GM06990 (cell line): Measurements from ENCODE around the gene PLA2G2E.

ENCODE experiments used
- DNase-seq: peaks from one replicate; pipeline ENCODE4 v3.0.0-alpha.2; 2011; ENCODE audit not compliant: insufficient read length; ENCODE audit errors: extremely low read depth
- H3K27me3 ChIP-seq: replicated peaks from 2 replicates; pipeline ENCODE4 v1.6.0; 2011; ENCODE audit warnings: low read length; ENCODE audit not compliant: control insufficient read depth, insufficient read depth
- H3K36me3 ChIP-seq: 2 replicates; pipeline ENCODE4 v1.5.1; 2011; ENCODE audit warnings: low read length; ENCODE audit not compliant: control insufficient read depth, insufficient read depth
- H3K4me3 ChIP-seq: replicated peaks from 2 replicates; pipeline ENCODE4 v1.5.1; 2011; ENCODE audit warnings: low read depth, mild to moderate bottlenecking, control low read depth, low read length
- TF ChIP-seq, protein P1 (sequence below): IDR thresholded peaks from 2 replicates; pipeline ENCODE4 v1.5.1; 2011; ENCODE audit warnings: low read length, control low read depth, mild to moderate bottlenecking, inconsistent platforms; ENCODE audit not compliant: insufficient read depth, poor library complexity, severe bottlenecking

The PLA2G2E gene

DNA sequence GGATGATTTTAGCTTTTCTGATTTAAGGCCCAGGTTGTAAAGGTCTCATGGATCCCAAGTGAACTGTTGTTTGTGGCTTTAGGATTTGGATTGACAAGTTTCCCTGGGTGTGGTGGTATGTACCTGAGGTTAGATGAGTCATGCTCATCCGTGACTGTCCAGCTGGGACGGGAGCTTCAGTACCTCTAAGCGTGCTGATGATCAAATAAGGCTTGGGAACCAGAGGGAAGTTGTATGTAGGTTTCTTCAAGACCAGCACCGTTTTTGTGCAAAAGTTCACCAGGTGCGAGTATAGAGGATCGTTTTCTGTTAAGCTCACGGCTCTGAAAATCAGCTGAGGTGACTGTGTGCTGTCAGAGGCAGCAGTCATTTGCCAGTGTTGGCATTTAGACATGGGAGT is 19.8 kb downstream of the PLA2G2E start:
- H3K36me3 ChIP-seq = peaks cover 11% of the 10 kb centered on the region
- TF ChIP-seq, protein P1, sequence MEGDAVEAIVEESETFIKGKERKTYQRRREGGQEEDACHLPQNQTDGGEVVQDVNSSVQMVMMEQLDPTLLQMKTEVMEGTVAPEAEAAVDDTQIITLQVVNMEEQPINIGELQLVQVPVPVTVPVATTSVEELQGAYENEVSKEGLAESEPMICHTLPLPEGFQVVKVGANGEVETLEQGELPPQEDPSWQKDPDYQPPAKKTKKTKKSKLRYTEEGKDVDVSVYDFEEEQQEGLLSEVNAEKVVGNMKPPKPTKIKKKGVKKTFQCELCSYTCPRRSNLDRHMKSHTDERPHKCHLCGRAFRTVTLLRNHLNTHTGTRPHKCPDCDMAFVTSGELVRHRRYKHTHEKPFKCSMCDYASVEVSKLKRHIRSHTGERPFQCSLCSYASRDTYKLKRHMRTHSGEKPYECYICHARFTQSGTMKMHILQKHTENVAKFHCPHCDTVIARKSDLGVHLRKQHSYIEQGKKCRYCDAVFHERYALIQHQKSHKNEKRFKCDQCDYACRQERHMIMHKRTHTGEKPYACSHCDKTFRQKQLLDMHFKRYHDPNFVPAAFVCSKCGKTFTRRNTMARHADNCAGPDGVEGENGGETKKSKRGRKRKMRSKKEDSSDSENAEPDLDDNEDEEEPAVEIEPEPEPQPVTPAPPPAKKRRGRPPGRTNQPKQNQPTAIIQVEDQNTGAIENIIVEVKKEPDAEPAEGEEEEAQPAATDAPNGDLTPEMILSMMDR = no peak
- DNase-seq = no peak

GRCh38 chr1:19901653-19902052 is 21.8 kb downstream of the PLA2G2E start:
- Histone ChIP-seq H3K36me3 (peaks cover 11% of the 10 kb centered on the region), H3K4me3 (no peak overlapping the region), H3K27me3 (no peaks in the 10 kb centered on the region)
- no peak for DNase-seq
- TF ChIP-seq, protein P1 = no peak

More for the DNA sequence above, 19.8 kb downstream of the PLA2G2E start:
- Histone ChIP-seq H3K27me3 (no peaks in the 10 kb centered on the region), H3K4me3 (no peak overlapping the region)

DNA sequence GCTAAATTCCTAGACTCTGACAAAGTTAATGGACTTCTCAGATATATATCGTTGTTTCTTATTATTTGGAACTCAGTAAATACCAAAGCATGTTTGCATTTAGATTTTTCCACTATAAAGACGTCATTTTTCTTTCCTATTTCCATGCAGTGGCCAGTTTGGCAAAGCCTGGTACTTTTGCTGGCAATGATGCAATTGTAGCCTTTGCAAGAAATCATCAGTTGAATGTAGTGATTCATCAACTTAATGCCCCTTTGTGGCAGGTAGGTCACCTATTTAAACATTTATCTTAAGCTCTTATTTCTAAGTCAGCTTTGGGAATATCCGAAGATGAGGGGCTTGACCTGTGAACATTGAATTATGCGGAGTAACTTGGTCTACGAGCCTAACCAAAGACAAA is 29.2 kb downstream of the PLA2G2E start:
- no peak overlapping the region for H3K4me3 ChIP-seq
- H3K27me3 ChIP-seq = no peaks in the 10 kb centered on the region
- TF ChIP-seq, protein P1 = no peak
- H3K36me3 ChIP-seq = peaks cover 8% of the 10 kb centered on the region
- no peak for DNase-seq

DNA sequence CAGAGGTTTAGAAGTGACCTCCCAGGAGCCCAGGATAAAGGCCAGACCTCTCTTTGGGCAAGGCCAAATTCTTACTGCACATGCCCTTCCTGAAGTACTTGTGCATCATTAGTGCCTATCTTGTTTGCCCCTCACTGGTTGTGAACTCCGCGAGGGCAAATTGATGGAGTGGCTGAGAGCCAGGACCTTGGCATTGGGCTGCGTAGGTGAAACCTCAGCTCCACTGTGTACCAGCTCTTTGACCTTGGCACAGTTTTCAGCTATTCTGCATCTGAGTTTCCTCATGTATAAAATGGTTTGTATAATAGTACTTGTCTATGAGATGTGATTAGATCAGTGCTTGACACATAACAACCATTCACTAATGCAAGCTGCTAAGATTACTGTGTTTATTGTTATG is 29.7 kb downstream of the PLA2G2E start:
- H3K4me3 ChIP-seq = no peak overlapping the region
- TF ChIP-seq, protein P1 = no peak
- peaks cover 8% of the 10 kb centered on the region for H3K36me3 ChIP-seq
- no peaks in the 10 kb centered on the region for H3K27me3 ChIP-seq
- no peak for DNase-seq

- Histone ChIP-seq H3K36me3 (peaks cover 8% of the 10 kb centered on the region), H3K27me3 (no peaks in the 10 kb centered on the region), H3K4me3 (no peak overlapping the region)
- TF ChIP-seq, protein P1 = no peak
- no peak for DNase-seq
These were observed 30.7 kb downstream of the PLA2G2E start for GRCh38 chr1:19892628-19893168.

DNA sequence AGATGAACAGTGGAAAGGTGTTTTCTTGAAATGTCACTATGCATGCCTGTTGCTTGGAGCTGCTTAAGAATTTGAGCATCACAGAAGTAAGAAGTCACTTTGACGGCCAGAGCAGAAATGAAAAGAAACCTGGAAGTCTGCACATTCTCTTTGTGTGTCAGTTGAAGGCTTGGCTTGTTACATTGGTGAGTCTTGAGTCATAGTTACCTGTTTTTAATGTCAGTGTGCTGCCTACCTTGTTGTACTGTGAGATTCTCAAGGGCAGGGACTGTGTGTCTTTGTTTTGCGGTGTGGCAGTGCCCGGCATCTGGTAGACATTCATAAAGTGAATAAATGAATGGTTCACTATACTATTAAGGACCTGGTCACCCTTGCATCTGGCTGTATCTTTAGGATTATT is 31.3 kb downstream of the PLA2G2E start:
- Histone ChIP-seq H3K27me3 (no peaks in the 10 kb centered on the region), H3K4me3 (no peak overlapping the region), H3K36me3 (peaks cover 5% of the 10 kb centered on the region)
- DNase-seq = no peak
- TF ChIP-seq, protein P1 = no peak
